ENCODE data around the gene OPHN1. TPM values are rescaled to one million over a fixed set of nuclear protein-coding genes. Genes with fewer than 3 reads are reported as not detected.
A peak's percentile ranks its signal among the peaks of the same experiment; 100 is the strongest.

OPHN1 gene
- total RNA-seq, 4 donors from 2014 or later: 5.1 to 11.2 (median 8.0) TPM

GRCh38 chrX:68256990-68257389 is 176.3 kb downstream of the OPHN1 start:
- intact Hi-C loops (cut with DNase I): no loop called here

DNA sequence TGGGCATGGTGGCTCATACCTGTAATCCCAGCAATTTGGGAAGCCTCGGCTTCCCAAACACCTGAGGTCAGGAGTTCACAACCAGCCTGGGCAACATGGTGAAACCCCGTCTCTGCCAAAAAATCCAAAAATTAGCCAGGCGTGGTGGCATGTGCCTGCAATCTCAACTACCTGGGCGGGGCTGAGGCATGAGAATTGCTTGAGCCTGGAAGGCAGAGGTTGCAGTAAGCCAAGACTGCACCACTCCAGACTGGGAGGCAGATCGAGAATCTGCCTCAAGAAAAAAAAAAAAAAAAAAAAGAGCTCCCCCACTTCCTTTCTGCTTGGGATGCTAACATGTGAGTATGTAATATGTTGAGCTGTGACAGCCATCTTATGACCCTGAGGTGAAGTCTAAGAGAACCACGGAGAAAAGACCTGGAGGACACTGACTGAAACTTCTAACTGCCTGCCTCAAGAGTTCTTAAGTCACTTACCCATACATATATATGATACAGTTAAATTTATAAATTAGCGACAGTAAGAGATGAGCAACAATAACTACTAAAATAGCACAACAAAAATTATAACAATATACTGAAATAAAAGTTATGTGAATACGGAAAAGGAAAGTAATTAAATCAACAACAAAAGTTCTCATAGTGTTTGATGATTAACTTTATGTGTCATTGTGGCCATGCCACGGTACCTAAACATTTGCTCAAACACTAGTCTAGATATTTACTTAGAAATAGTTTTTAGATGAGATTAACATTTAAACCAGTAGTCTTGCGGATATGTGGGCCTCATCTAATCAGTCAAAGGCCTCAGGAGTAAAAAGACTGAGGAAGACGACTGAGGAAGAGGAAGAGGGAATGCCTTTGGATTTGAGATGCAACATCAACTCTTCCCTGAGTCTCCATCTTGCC is 178.3 kb downstream of the OPHN1 start:
- TF ChIP-seq, protein P1, sequence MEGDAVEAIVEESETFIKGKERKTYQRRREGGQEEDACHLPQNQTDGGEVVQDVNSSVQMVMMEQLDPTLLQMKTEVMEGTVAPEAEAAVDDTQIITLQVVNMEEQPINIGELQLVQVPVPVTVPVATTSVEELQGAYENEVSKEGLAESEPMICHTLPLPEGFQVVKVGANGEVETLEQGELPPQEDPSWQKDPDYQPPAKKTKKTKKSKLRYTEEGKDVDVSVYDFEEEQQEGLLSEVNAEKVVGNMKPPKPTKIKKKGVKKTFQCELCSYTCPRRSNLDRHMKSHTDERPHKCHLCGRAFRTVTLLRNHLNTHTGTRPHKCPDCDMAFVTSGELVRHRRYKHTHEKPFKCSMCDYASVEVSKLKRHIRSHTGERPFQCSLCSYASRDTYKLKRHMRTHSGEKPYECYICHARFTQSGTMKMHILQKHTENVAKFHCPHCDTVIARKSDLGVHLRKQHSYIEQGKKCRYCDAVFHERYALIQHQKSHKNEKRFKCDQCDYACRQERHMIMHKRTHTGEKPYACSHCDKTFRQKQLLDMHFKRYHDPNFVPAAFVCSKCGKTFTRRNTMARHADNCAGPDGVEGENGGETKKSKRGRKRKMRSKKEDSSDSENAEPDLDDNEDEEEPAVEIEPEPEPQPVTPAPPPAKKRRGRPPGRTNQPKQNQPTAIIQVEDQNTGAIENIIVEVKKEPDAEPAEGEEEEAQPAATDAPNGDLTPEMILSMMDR (IDR thresholded peaks at IDR 0.05): no peak
- TF ChIP-seq POLR2AphosphoS5 (IDR thresholded peaks at IDR 0.05): no peak
- TF ChIP-seq POLR2A (IDR thresholded peaks at IDR 0.05; ENCODE audit: low read depth): no peak
- no peak for TF ChIP-seq EP300 (IDR thresholded peaks at IDR 0.05)
- no peaks in the 10 kb centered on the region for H3K36me3 ChIP-seq
- no peak overlapping the region for H3K27ac ChIP-seq (replicated peaks in 1 of 4)
- no peak for DNase-seq (ENCODE audit: extremely low spot score)
- H3K4me1 ChIP-seq: peaks cover 0 to 9% (median 3%) of the 10 kb centered on the region in 4 donors
- 78% methylated on average over 11 of the region's 11 CpGs for WGBS
- intact Hi-C loops (cut with DNase I): no loop called here
- H3K9me3 ChIP-seq: no peaks in the 10 kb centered on the region
- H3K4me3 ChIP-seq: no peak overlapping the region
- H3K27me3 ChIP-seq: no peaks in the 10 kb centered on the region

More at GRCh38 chrX:68256990-68257389, 176.3 kb downstream of the OPHN1 start:
- H3K27ac ChIP-seq (replicated peaks in 1 of 4): no peak overlapping the region
- WGBS: 71% methylated on average over 2 of the region's 2 CpGs
- no peaks in the 10 kb centered on the region for H3K36me3 ChIP-seq
- H3K4me1 ChIP-seq: peaks cover 0 to 5% (median 0%) of the 10 kb centered on the region in 4 donors
- no peak overlapping the region for H3K4me3 ChIP-seq
- no peak for DNase-seq (ENCODE audit: extremely low spot score)
- no peaks in the 10 kb centered on the region for H3K27me3 ChIP-seq
- H3K9me3 ChIP-seq: no peaks in the 10 kb centered on the region
- no peak for TF ChIP-seq EP300 (IDR thresholded peaks at IDR 0.05)
- no peak for TF ChIP-seq POLR2AphosphoS5 (IDR thresholded peaks at IDR 0.05)
- TF ChIP-seq, protein P1 (IDR thresholded peaks at IDR 0.05): no peak
- TF ChIP-seq POLR2A (IDR thresholded peaks at IDR 0.05; ENCODE audit: low read depth): no peak

- TF ChIP-seq POLR2A (IDR thresholded peaks at IDR 0.05; ENCODE audit: low read depth): no peak
- no peak for TF ChIP-seq POLR2AphosphoS5 (IDR thresholded peaks at IDR 0.05)
- TF ChIP-seq, protein P1 (IDR thresholded peaks at IDR 0.05): no peak
- TF ChIP-seq EP300 (IDR thresholded peaks at IDR 0.05): no peak
- WGBS: 34% methylated on average over 2 of the region's 2 CpGs
- Histone ChIP-seq H3K4me1 (peaks cover 0 to 13% (median 10%) of the 10 kb centered on the region in 4 donors), H3K9me3 (no peaks in the 10 kb centered on the region), H3K27me3 (no peaks in the 10 kb centered on the region), H3K36me3 (no peaks in the 10 kb centered on the region), H3K4me3 (no peak overlapping the region), H3K27ac (replicated peaks in 1 of 4) (no peak overlapping the region)
- intact Hi-C loops (cut with DNase I): no loop called here
- DNase-seq (ENCODE audit: extremely low spot score): no peak
These were observed 180.6 kb downstream of the OPHN1 start for GRCh38 chrX:68252664-68253063.

DNA sequence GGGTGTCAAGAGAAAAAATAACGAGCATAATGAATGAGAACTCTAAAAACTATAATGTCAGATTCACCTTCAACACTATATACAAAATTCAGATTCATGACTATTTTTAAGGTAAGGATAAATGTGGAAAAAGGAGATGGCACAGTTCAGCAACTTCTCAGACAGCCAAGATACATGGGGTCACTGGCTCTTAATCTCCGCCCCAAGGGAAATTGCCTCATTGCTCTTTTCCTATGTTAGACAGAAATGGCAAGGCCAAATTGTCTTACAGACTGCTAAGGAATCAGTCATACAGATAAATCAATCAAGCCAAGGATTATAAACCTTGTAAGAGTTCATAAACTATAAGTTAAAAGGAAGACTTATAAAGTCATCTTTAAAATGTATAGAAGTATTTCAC is 183.4 kb downstream of the OPHN1 start:
- Histone ChIP-seq H3K36me3 (no peaks in the 10 kb centered on the region), H3K27ac (replicated peaks in 1 of 4) (peak overlapping the region in 2 of 4 donors; percentile 8 to 15), H3K4me3 (no peak overlapping the region), H3K27me3 (no peaks in the 10 kb centered on the region), H3K9me3 (no peaks in the 10 kb centered on the region), H3K4me1 (peaks cover 0 to 13% (median 10%) of the 10 kb centered on the region in 4 donors)
- TF ChIP-seq, protein P1 (IDR thresholded peaks at IDR 0.05): no peak
- TF ChIP-seq POLR2AphosphoS5 (IDR thresholded peaks at IDR 0.05) (no peak), POLR2A (IDR thresholded peaks at IDR 0.05; ENCODE audit: low read depth) (no peak), EP300 (IDR thresholded peaks at IDR 0.05) (no peak)
- WGBS: 72% methylated on average over 2 of the region's 2 CpGs
- intact Hi-C loops (cut with DNase I): no loop called here
- DNase-seq (ENCODE audit: extremely low spot score): no peak
